Tibial nerve (tissue), 4 donors: ENCODE data around the gene USP3. TPM values are rescaled to one million over a fixed set of nuclear protein-coding genes. Genes with fewer than 3 reads are reported as not detected.
"Not testable (repeated sequence)": the region's sequence is repeated elsewhere in the genome, so short reads cannot be mapped to it uniquely, and the experiment has no call there.

ENCODE experiments used
- DNase-seq, 2 donors: peaks; one replicate each; pipeline ENCODE4 v3.0.0-alpha.2; 2019; ENCODE audit warnings: low spot score in 2 of 2
- H3K27ac ChIP-seq, 4 donors: fragments of 200-600 bp; sonication (generic) in 3 of 4; one replicate each; pipeline ENCODE4 v1.5.1; 2017 to 2019; ENCODE audit warnings: mild to moderate bottlenecking in 1 of 4
- H3K27me3 ChIP-seq, 2 donors: fragments of 200-600 bp; sonication (generic) in 1 of 2; one replicate each; pipeline versions ENCODE4 v1.5.1 to v1.6.0; 2017 to 2019
- H3K36me3 ChIP-seq, 3 donors: fragments of 200-600 bp; sonication (generic); one replicate each; pipeline ENCODE4 v1.5.1; 2018 to 2019
- H3K4me1 ChIP-seq, 4 donors: fragments of 200-600 bp; sonication (generic) in 3 of 4; one replicate each; pipeline ENCODE4 v1.5.1; 2017 to 2019
- H3K4me3 ChIP-seq, 4 donors: fragments of 200-600 bp; sonication (generic) in 3 of 4; one replicate each; pipeline ENCODE4 v1.5.1; 2017 to 2019; ENCODE audit warnings: mild to moderate bottlenecking in 1 of 4, moderate library complexity in 1 of 4
- H3K9me3 ChIP-seq, 4 donors: fragments of 200-600 bp; sonication (generic) in 3 of 4; one replicate each; pipeline ENCODE4 v1.5.1; 2017 to 2019
- CTCF ChIP-seq, 5 experiments: fragments of 200-600 bp in 3 of 5; fragments of 450-650 bp in 2 of 5; sonication (generic) in 3 of 5; IDR thresholded peaks; one replicate each; pipeline ENCODE4 v1.5.1; 2016 to 2019; ENCODE audit warnings: antibody characterized with exemption in 5 of 5, mild to moderate bottlenecking in 3 of 5, moderate library complexity in 2 of 5
- EP300 ChIP-seq, 2 donors: sonication (generic); formaldehyde crosslinking; IDR thresholded peaks; one replicate each; pipeline ENCODE4 v1.6.1; 2017; ENCODE audit warnings: antibody characterized with exemption in 2 of 2, mild to moderate bottlenecking in 1 of 2
- POLR2A ChIP-seq, 2 donors: fragments of 450-650 bp; IDR thresholded peaks; one replicate each; pipeline ENCODE4 v1.6.1; 2017; ENCODE audit warnings: antibody characterized with exemption in 2 of 2, mild to moderate bottlenecking in 2 of 2, moderate library complexity in 2 of 2
- WGBS, 2 donors: methylation state at CpG; one replicate each; pipeline ENCODE4 v1.1.5; 2018; 5-methylcytosine and 5-hydroxymethylcytosine counted together
- total RNA-seq, 4 donors: library from RNA; depleted of rRNA; stranded (reverse); fragments of >200 nt; gene quantifications; one replicate each; pipeline ENCODE4 v1.1.0, GENCODE V29; 2016

Gene USP3
- total RNA-seq, 4 donors from 2014 or later = 32.8 to 47.3 (median 38.3) TPM

- no peak overlapping the region for H3K27ac ChIP-seq
- H3K9me3 ChIP-seq = no peaks in the 10 kb centered on the region
- no peaks in the 10 kb centered on the region for H3K27me3 ChIP-seq
- H3K4me1 ChIP-seq = peaks cover 0 to 78% (median 40%) of the 10 kb centered on the region in 4 donors
- no peak overlapping the region for H3K4me3 ChIP-seq
- no peaks in the 10 kb centered on the region for H3K36me3 ChIP-seq
- 91 to 92% methylated on average over 1 of the region's 1 CpG for WGBS, 2 donors
- no peak for TF ChIP-seq POLR2A (IDR thresholded peaks at IDR 0.05)
- no peak for TF ChIP-seq CTCF (IDR thresholded peaks at IDR 0.05)
- no peak for TF ChIP-seq EP300 (IDR thresholded peaks at IDR 0.05)
- no peak for DNase-seq
Observed at GRCh38 chr15:63517628-63518027, 13.2 kb downstream of the USP3 start.

DNA sequence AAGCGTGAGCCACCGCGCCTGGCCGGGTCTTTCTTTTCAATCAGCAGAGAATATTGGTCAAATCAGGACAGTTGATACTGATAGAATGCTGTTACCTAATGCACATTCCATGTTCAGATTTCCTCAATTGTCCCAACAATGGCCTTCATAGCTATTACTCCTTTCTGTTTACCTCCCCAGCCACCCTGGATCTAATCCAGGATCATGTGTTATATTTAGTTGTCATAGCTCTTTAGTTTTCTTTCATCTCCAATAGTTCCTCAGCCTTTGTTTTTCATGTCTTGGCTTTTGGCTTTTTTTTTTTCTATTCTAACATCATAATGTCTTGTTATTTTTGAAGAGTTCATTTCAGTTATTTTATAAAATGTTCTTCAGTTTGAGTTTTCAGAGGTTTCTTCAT, 14.6 kb downstream of the USP3 start:
- DNase-seq = no peak
- Histone ChIP-seq H3K9me3 (no peaks in the 10 kb centered on the region), H3K27ac (no peak overlapping the region), H3K36me3 (no peaks in the 10 kb centered on the region), H3K4me3 (no peak overlapping the region), H3K4me1 (peaks cover 0 to 83% (median 50%) of the 10 kb centered on the region in 4 donors), H3K27me3 (no peaks in the 10 kb centered on the region)
- TF ChIP-seq POLR2A (IDR thresholded peaks at IDR 0.05) = no peak
- no peak for TF ChIP-seq CTCF (IDR thresholded peaks at IDR 0.05)
- no peak for TF ChIP-seq EP300 (IDR thresholded peaks at IDR 0.05)
- 93 to 98% methylated on average over 4 of the region's 4 CpGs for WGBS, 2 donors

- Histone ChIP-seq H3K9me3 (no peaks in the 10 kb centered on the region), H3K27me3 (no peaks in the 10 kb centered on the region), H3K4me1 (peaks cover 0 to 82% (median 48%) of the 10 kb centered on the region in 4 donors), H3K36me3 (no peaks in the 10 kb centered on the region), H3K27ac (no peak overlapping the region), H3K4me3 (no peak overlapping the region)
- no peak for DNase-seq
- no peak for TF ChIP-seq POLR2A (IDR thresholded peaks at IDR 0.05)
- TF ChIP-seq CTCF (IDR thresholded peaks at IDR 0.05) = no peak
- no peak for TF ChIP-seq EP300 (IDR thresholded peaks at IDR 0.05)
- WGBS, 2 donors = 84 to 93% methylated on average over 7 of the region's 7 CpGs
Observed at GRCh38 chr15:63519548-63520178, 15.3 kb downstream of the USP3 start.

DNA sequence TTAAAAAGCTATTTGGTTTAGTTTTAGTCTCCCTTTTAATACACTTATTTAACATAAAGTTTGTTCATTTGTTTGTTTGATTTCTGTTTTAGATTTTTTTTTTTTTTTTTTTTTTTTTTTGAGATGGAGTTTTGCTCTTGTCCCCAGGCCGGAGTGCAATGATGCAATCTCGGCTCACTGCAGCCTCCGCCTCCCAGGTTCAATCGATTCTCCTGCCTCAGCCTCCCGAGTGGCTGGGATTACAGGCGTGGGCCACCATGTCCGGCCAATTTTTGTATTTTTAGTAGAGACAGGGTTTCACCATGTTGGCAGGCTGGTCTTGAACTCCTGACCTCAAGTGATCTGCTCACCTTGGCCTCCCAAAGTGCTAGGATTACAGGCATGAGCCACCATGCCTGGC, 16.1 kb downstream of the USP3 start:
- H3K4me3 ChIP-seq, H3K27me3 ChIP-seq, DNase-seq, H3K36me3 ChIP-seq, H3K9me3 ChIP-seq, H3K27ac ChIP-seq: not testable (repeated sequence)
- H3K4me1 ChIP-seq = peaks cover 0 to 76% (median 43%) of the 10 kb centered on the region in 4 donors
- 84 to 86% methylated on average over 7 of the region's 7 CpGs for WGBS, 2 donors

DNA sequence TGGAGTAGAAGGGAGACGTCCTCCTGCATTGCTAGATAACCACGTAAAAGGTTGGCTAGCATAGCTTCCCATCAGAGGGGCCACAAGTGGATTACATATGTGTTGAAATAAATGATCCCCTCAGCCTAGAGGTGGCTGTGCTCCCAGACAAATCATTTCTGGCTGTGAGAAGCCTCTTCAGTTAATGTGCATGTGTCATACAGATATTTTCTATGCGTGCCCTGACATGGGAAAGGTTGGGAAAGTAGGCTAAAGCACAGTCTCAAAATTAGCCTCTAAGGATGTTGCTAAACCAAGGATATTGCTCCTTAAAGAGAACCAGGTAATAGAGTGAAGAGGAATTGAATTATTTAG, 17.8 kb downstream of the USP3 start:
- H3K4me1 ChIP-seq = peaks cover 0 to 67% (median 36%) of the 10 kb centered on the region in 4 donors
- 70 to 76% methylated on average over 3 of the region's 3 CpGs for WGBS, 2 donors
- TF ChIP-seq EP300 (IDR thresholded peaks at IDR 0.05) = no peak
- no peak for TF ChIP-seq CTCF (IDR thresholded peaks at IDR 0.05)
- TF ChIP-seq POLR2A (IDR thresholded peaks at IDR 0.05) = no peak
- no peak for DNase-seq
- H3K27ac ChIP-seq = peak overlapping the region in 2 of 4 donors; percentile 15 to 35
- no peaks in the 10 kb centered on the region for H3K36me3 ChIP-seq
- no peak overlapping the region for H3K4me3 ChIP-seq
- H3K27me3 ChIP-seq = no peaks in the 10 kb centered on the region
- H3K9me3 ChIP-seq = no peaks in the 10 kb centered on the region
